Neuronal stem cell (in vitro differentiated cells): ENCODE data around the gene FRRS1L. TPM values are rescaled to one million over a fixed set of nuclear protein-coding genes. Genes with fewer than 3 reads are reported as not detected.

Source experiments
- DNase-seq: peaks from one replicate; pipeline ENCODE4 v3.0.0-alpha.2; 2013; ENCODE audit warnings: low spot score
- H2AFZ ChIP-seq: one replicate; pipeline ENCODE4 v1.6.1; 2013; ENCODE audit warnings: mild to moderate bottlenecking, low read length, inconsistent platforms
- H2AK5ac ChIP-seq: 2 replicates; pipeline ENCODE4 v1.6.1; 2013; ENCODE audit warnings: low read depth, mild to moderate bottlenecking, inconsistent platforms, low read length, moderate library complexity, mixed read lengths
- H2BK120ac ChIP-seq: 2 replicates; pipeline ENCODE4 v1.6.1; 2013; ENCODE audit warnings: low read depth, mild to moderate bottlenecking, inconsistent platforms, low read length, moderate library complexity, mixed read lengths
- H2BK12ac ChIP-seq: one replicate; pipeline ENCODE4 v1.6.1; 2013; ENCODE audit warnings: low read length, inconsistent platforms
- H2BK15ac ChIP-seq: 2 replicates; pipeline ENCODE4 v1.6.1; 2013; ENCODE audit warnings: mild to moderate bottlenecking, low read length, inconsistent platforms, mixed read lengths
- H2BK5ac ChIP-seq: one replicate; pipeline ENCODE4 v1.6.1; 2013; ENCODE audit warnings: inconsistent platforms, mild to moderate bottlenecking, low read length, moderate library complexity
- H3K14ac ChIP-seq: one replicate; pipeline ENCODE4 v1.6.1; 2013; ENCODE audit warnings: low read length, inconsistent platforms
- H3K18ac ChIP-seq: 2 replicates; pipeline ENCODE4 v1.6.1; 2013; ENCODE audit warnings: low read length, inconsistent platforms
- H3K23ac ChIP-seq: 2 replicates; pipeline ENCODE4 v1.6.1; 2013; ENCODE audit warnings: low read depth, mild to moderate bottlenecking, mixed read lengths, low read length, inconsistent platforms; ENCODE audit not compliant: poor library complexity
- H3K27ac ChIP-seq: replicated peaks from 3 replicates; pipeline ENCODE4 v1.5.1; 2013; ENCODE audit warnings: low read length, inconsistent platforms
- H3K27me3 ChIP-seq, 3 experiments: 2 replicates each; pipeline ENCODE4 v1.6.1; 2013; ENCODE audit warnings: low read length in 3 of 3, mild to moderate bottlenecking in 2 of 3, inconsistent platforms in 1 of 3, low read depth in 1 of 3, mixed read lengths in 1 of 3, moderate library complexity in 1 of 3; ENCODE audit not compliant: control insufficient read depth in 3 of 3, insufficient read depth in 3 of 3
- H3K36me3 ChIP-seq, 2 donors: replicated peaks in 1 of 2; 2 replicates each; pipeline ENCODE4 v1.6.1; 2013; ENCODE audit warnings: low read length in 2 of 2; ENCODE audit not compliant: control insufficient read depth in 2 of 2, insufficient read depth in 2 of 2
- H3K4ac ChIP-seq: 2 replicates; pipeline ENCODE4 v1.6.1; 2013; ENCODE audit warnings: inconsistent platforms, mild to moderate bottlenecking, low read length, moderate library complexity
- H3K4me1 ChIP-seq, 2 donors: 1 replicate in 1 of 2; 2 replicates in 1 of 2; pipeline ENCODE4 v1.6.1; 2013; ENCODE audit warnings: low read length in 2 of 2, low read depth in 1 of 2; ENCODE audit not compliant: control insufficient read depth in 2 of 2, insufficient read depth in 1 of 2
- H3K4me2 ChIP-seq: one replicate; pipeline ENCODE4 v1.6.1; 2013; ENCODE audit warnings: mild to moderate bottlenecking, low read length, inconsistent platforms; ENCODE audit not compliant: insufficient read depth, poor library complexity, severe bottlenecking
- H3K4me3 ChIP-seq, 2 donors: 2 replicates each; pipeline ENCODE4 v1.5.1; 2013; ENCODE audit warnings: low read length in 2 of 2, mild to moderate bottlenecking in 2 of 2, inconsistent platforms in 1 of 2, moderate library complexity in 1 of 2
- H3K79me1 ChIP-seq: one replicate; pipeline ENCODE4 v1.6.1; 2013; ENCODE audit warnings: low read depth, mild to moderate bottlenecking, inconsistent platforms, low read length, moderate library complexity
- H3K9ac ChIP-seq: one replicate; pipeline ENCODE4 v1.6.1; 2013; ENCODE audit warnings: mild to moderate bottlenecking, low read depth, low read length, inconsistent platforms; ENCODE audit not compliant: poor library complexity
- H3K9me3 ChIP-seq, 2 donors: replicated peaks in 1 of 2; 2 replicates each; pipeline versions ENCODE3 to v1.6.1; 2013; ENCODE audit warnings: low read length in 2 of 2, mild to moderate bottlenecking in 2 of 2, inconsistent platforms in 1 of 2, low read depth in 1 of 2, mixed read lengths in 1 of 2, moderate library complexity in 1 of 2; ENCODE audit not compliant: control insufficient read depth in 2 of 2, insufficient read depth in 1 of 2
- H4K8ac ChIP-seq: one replicate; pipeline ENCODE4 v1.6.1; 2013; ENCODE audit warnings: low read depth, mild to moderate bottlenecking, inconsistent platforms, low read length, moderate library complexity
- H4K91ac ChIP-seq: one replicate; pipeline ENCODE4 v1.6.1; 2013; ENCODE audit warnings: low read length, low read depth, mild to moderate bottlenecking, inconsistent platforms; ENCODE audit not compliant: poor library complexity
- WGBS, 2 donors: extraction: QIAGEN DNeasy Blood & Tissue Kit; methylation state at CpG; one replicate each; pipeline ENCODE4 v1.1.7; 2013; ENCODE audit warnings: missing lambda C conversion rate in 2 of 2, mixed read lengths in 1 of 2; ENCODE audit not compliant: insufficient read length in 2 of 2, insufficient replicate concordance in 1 of 2; ENCODE audit errors: extremely low coverage in 2 of 2; 5-methylcytosine and 5-hydroxymethylcytosine counted together
- polyA plus RNA-seq, 2 experiments: library from polyadenylated mRNA; stranded (reverse); fragments of 200-250 nt; gene quantifications; one replicate each; pipeline ENCODE4 v1.2.3, GENCODE V29; 2013

Gene FRRS1L
- 3.4 TPM for polyA plus RNA-seq (2013, experiment 1 of 2)
- polyA plus RNA-seq (2013, experiment 2 of 2): 3.5 TPM

GRCh38 chr9:109166771-109167601 lies at the start of gene FRRS1L:
TSS of gene FRRS1L (minus strand) at chr9:109167249. CDS start at chr9:109167138, 111 bp downstream.
- peak within 1 kb of the TSS; percentile 34 to 80 for H3K4me3 ChIP-seq
- peak within 1 kb of the TSS; percentile 64 for H2BK15ac ChIP-seq
- no peaks in the 10 kb centered on the region for H3K79me1 ChIP-seq
- H2AFZ ChIP-seq: peak within 1 kb of the TSS; percentile 55
- peak; percentile 35 for DNase-seq
- no peak within 1 kb of the TSS for H3K14ac ChIP-seq
- no peak within 1 kb of the TSS for H4K8ac ChIP-seq
- peak within 1 kb of the TSS; percentile 38 for H2BK120ac ChIP-seq
- H3K4ac ChIP-seq: no peak within 1 kb of the TSS
- H3K27me3 ChIP-seq: peaks cover 0 to 82% (median 12%) of the 10 kb centered on the region in 3 experiments
- H3K36me3 ChIP-seq: no peaks in the 10 kb centered on the region
- H4K91ac ChIP-seq: no peak within 1 kb of the TSS
- H3K4me1 ChIP-seq: peaks cover 6 to 13% of the 10 kb centered on the region in 2 donors
- H2BK5ac ChIP-seq: no peak within 1 kb of the TSS
- H3K9ac ChIP-seq: peak within 1 kb of the TSS; percentile 73
- H3K18ac ChIP-seq: peak within 1 kb of the TSS; percentile 91
- no peak within 1 kb of the TSS for H3K23ac ChIP-seq
- H2BK12ac ChIP-seq: no peak within 1 kb of the TSS
- peak within 1 kb of the TSS; percentile 27 for H2AK5ac ChIP-seq
- H3K4me2 ChIP-seq: peak within 1 kb of the TSS; percentile 89
- peaks cover 5 to 20% of the 10 kb centered on the region in 2 donors for H3K9me3 ChIP-seq
- no CpG with 5 or more reads among the region's 86 CpGs for WGBS, 2 donors
- no peak within 1 kb of the TSS for H3K27ac ChIP-seq

GRCh38 chr9:109214414-109214813 lies 47.4 kb upstream of the FRRS1L start:
- DNase-seq: no peak
- H3K23ac ChIP-seq: no peak overlapping the region
- WGBS, 2 donors: no CpG with 5 or more reads among the region's 6 CpGs
- H3K14ac ChIP-seq: no peak overlapping the region
- H3K18ac ChIP-seq: no peak overlapping the region
- no peak overlapping the region for H4K91ac ChIP-seq
- peaks cover 0 to 20% (median 0%) of the 10 kb centered on the region in 3 experiments for H3K27me3 ChIP-seq
- no peaks in the 10 kb centered on the region for H3K79me1 ChIP-seq
- H3K4ac ChIP-seq: no peak overlapping the region
- H2BK12ac ChIP-seq: no peak overlapping the region
- H3K4me3 ChIP-seq: no peak overlapping the region
- H3K9me3 ChIP-seq: no peaks in the 10 kb centered on the region
- no peak overlapping the region for H4K8ac ChIP-seq
- no peak overlapping the region for H3K27ac ChIP-seq
- no peak overlapping the region for H3K4me2 ChIP-seq
- no peak overlapping the region for H2BK5ac ChIP-seq
- no peak overlapping the region for H2BK120ac ChIP-seq
- H2AK5ac ChIP-seq: no peak overlapping the region
- H3K4me1 ChIP-seq: peaks cover 0 to 5% of the 10 kb centered on the region in 2 donors
- no peak overlapping the region for H3K9ac ChIP-seq
- no peak overlapping the region for H2BK15ac ChIP-seq
- H3K36me3 ChIP-seq: no peaks in the 10 kb centered on the region
- H2AFZ ChIP-seq: no peak overlapping the region

GRCh38 chr9:109213285-109214121 lies 46.5 kb upstream of the FRRS1L start:
- no CpG with 5 or more reads among the region's 11 CpGs for WGBS, 2 donors

GRCh38 chr9:109212768-109213167 lies 45.7 kb upstream of the FRRS1L start:
- no CpG with 5 or more reads among the region's 4 CpGs for WGBS, 2 donors
- Histone ChIP-seq H2AK5ac (no peak overlapping the region), H3K23ac (no peak overlapping the region), H3K4me3 (no peak overlapping the region), H4K91ac (no peak overlapping the region), H2BK15ac (no peak overlapping the region), H3K18ac (no peak overlapping the region), H3K4ac (no peak overlapping the region), H2BK5ac (no peak overlapping the region), H2BK120ac (no peak overlapping the region), H3K9me3 (no peaks in the 10 kb centered on the region), H2AFZ (no peak overlapping the region), H3K14ac (no peak overlapping the region), H3K27ac (no peak overlapping the region), H3K79me1 (no peaks in the 10 kb centered on the region), H3K4me1 (peaks cover 0 to 3% of the 10 kb centered on the region in 2 donors), H4K8ac (no peak overlapping the region), H3K36me3 (no peaks in the 10 kb centered on the region), H2BK12ac (no peak overlapping the region), H3K27me3 (peaks cover 0 to 20% (median 0%) of the 10 kb centered on the region in 3 experiments), H3K9ac (no peak overlapping the region), H3K4me2 (no peak overlapping the region)
- no peak for DNase-seq

More at GRCh38 chr9:109213285-109214121, 46.5 kb upstream of the FRRS1L start:
- Histone ChIP-seq H2AFZ (no peak overlapping the region), H3K4me3 (no peak overlapping the region), H3K23ac (no peak overlapping the region), H2BK12ac (no peak overlapping the region), H3K14ac (no peak overlapping the region), H2AK5ac (no peak overlapping the region), H3K4me1 (peaks cover 0 to 3% of the 10 kb centered on the region in 2 donors), H4K91ac (no peak overlapping the region), H3K27ac (no peak overlapping the region), H3K36me3 (no peaks in the 10 kb centered on the region), H2BK15ac (no peak overlapping the region), H3K9me3 (no peaks in the 10 kb centered on the region), H3K18ac (no peak overlapping the region), H2BK120ac (no peak overlapping the region), H2BK5ac (no peak overlapping the region), H3K27me3 (peaks cover 0 to 20% (median 0%) of the 10 kb centered on the region in 3 experiments), H3K4me2 (no peak overlapping the region), H3K4ac (no peak overlapping the region), H3K79me1 (no peaks in the 10 kb centered on the region), H4K8ac (no peak overlapping the region), H3K9ac (no peak overlapping the region)
- DNase-seq: no peak
